Measurements from ENCODE around the gene SOS2.

GRCh38 chr14:50272498-50272897 lies 41.1 kb upstream of the SOS2 start:
- TF ChIP-seq, protein P1, sequence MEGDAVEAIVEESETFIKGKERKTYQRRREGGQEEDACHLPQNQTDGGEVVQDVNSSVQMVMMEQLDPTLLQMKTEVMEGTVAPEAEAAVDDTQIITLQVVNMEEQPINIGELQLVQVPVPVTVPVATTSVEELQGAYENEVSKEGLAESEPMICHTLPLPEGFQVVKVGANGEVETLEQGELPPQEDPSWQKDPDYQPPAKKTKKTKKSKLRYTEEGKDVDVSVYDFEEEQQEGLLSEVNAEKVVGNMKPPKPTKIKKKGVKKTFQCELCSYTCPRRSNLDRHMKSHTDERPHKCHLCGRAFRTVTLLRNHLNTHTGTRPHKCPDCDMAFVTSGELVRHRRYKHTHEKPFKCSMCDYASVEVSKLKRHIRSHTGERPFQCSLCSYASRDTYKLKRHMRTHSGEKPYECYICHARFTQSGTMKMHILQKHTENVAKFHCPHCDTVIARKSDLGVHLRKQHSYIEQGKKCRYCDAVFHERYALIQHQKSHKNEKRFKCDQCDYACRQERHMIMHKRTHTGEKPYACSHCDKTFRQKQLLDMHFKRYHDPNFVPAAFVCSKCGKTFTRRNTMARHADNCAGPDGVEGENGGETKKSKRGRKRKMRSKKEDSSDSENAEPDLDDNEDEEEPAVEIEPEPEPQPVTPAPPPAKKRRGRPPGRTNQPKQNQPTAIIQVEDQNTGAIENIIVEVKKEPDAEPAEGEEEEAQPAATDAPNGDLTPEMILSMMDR (IDR thresholded peaks at IDR 0.05): no peak
- TF ChIP-seq POLR2A (IDR thresholded peaks at IDR 0.05): no peak
